GM12872 (cell line): ENCODE data around the gene UVRAG.

ENCODE experiments used
- CTCF ChIP-seq: IDR thresholded peaks from 3 replicates; pipeline ENCODE4 v1.5.1; 2011; ENCODE audit warnings: low read depth, mild to moderate bottlenecking, low read length, moderate library complexity; ENCODE audit not compliant: insufficient read depth

Gene UVRAG

GRCh38 chr11:75946531-75947530, 131.8 kb downstream of the UVRAG start:
- TF ChIP-seq CTCF: no peak

- no peak for TF ChIP-seq CTCF
Observed at GRCh38 chr11:75949023-75949672, 134.1 kb downstream of the UVRAG start.

GRCh38 chr11:75950141-75950540, 135.1 kb downstream of the UVRAG start:
- TF ChIP-seq CTCF: no peak

- no peak for TF ChIP-seq CTCF
Observed at GRCh38 chr11:75954039-75954438, 139.0 kb downstream of the UVRAG start.

GRCh38 chr11:75955443-75955842, 140.4 kb downstream of the UVRAG start:
- TF ChIP-seq CTCF: no peak

- TF ChIP-seq CTCF: no peak
Observed at GRCh38 chr11:75959540-75959939, 144.5 kb downstream of the UVRAG start.

GRCh38 chr11:75964071-75964470, 149.1 kb downstream of the UVRAG start:
- TF ChIP-seq CTCF: no peak
